A549 (cell line): Measurements from ENCODE around the gene ATP8A2. TPM values are rescaled to one million over a fixed set of nuclear protein-coding genes. Genes with fewer than 3 reads are reported as not detected.

Source experiments
- ATAC-seq, 2 experiments: fragments of 200-7000 bp in 1 of 2; fragments of >200 bp in 1 of 2; cut with Nextera tagmentation in 1 of 2; cut with Tn5 transposase in 1 of 2; 3 replicates each; pipeline versions ENCODE4 v1.8.0 to v1.9.1; 2018 to 2020; ENCODE audit warnings: mild to moderate bottlenecking in 1 of 2, moderate library complexity in 1 of 2
- CTCF ChIA-PET: fragments of 300-600 bp; sonication (Branson Sonifier 250); formaldehyde crosslinking; extraction: SDS; loops from one replicate; lab custom pipeline; 2021; ENCODE audit warnings: antibody characterized with exemption, inconsistent platforms; lab: Yijun Ruan, JAX
- POLR2A ChIA-PET: fragments of 350-600 bp; formaldehyde crosslinking; extraction: SDS; loops from one replicate; lab custom pipeline; 2021; ENCODE audit warnings: antibody characterized with exemption, inconsistent platforms; lab: Yijun Ruan, JAX
- DNase-seq, 2 experiments: peaks; one replicate each; pipeline versions ENCODE4 v3.0.0 to v3.0.0-alpha.2; 2011 to 2016; ENCODE audit warnings: low read depth in 1 of 2, low spot score in 1 of 2
- FAIRE-seq: peaks from 2 replicates; lab custom pipeline; 2011; peaks lifted over from hg19 to GRCh38; lab: Jason Lieb, UNC
- H3K27ac ChIP-seq, 2 experiments: fragments of >200 bp; sonication (Bioruptor Twin); formaldehyde crosslinking; 3 replicates each; pipeline ENCODE4 v1.5.1; 2016 to 2017
- H3K4me1 ChIP-seq: fragments of >200 bp; sonication (Bioruptor Twin); formaldehyde crosslinking; 3 replicates; pipeline ENCODE4 v1.6.1; 2016
- H3K4me2 ChIP-seq: fragments of >200 bp; sonication (Bioruptor Twin); formaldehyde crosslinking; 3 replicates; pipeline ENCODE4 v1.6.1; 2016
- H3K4me3 ChIP-seq: fragments of >200 bp; sonication (Bioruptor Twin); formaldehyde crosslinking; 3 replicates; pipeline ENCODE4 v1.5.1; 2016
- H3K9me3 ChIP-seq: fragments of >200 bp; sonication (Bioruptor Twin); formaldehyde crosslinking; 3 replicates; pipeline ENCODE4 v1.6.1; 2016
- ATOH8 ChIP-seq: fragments of 250-450 bp; sonication (Bioruptor Pico); IDR thresholded peaks from 2 replicates; pipeline ENCODE4 v1.5.0; 2020; ENCODE audit warnings: low read depth, mild to moderate bottlenecking, moderate library complexity
- ELK1 ChIP-seq: fragments of 150-350 bp; IDR thresholded peaks from 2 replicates; pipeline ENCODE4 v1.6.1; 2014; ENCODE audit warnings: low read depth, mild to moderate bottlenecking, low read length
- EP300 ChIP-seq, 2 experiments: fragments of >200 bp; sonication (Bioruptor Twin); formaldehyde crosslinking; IDR thresholded peaks; 2 replicates in 1 of 2; 3 replicates in 1 of 2; pipeline ENCODE4 v1.6.1; 2016 to 2017
- FOSL2 ChIP-seq, 2 experiments: fragments of 450-650 bp in 1 of 2; fragments of >200 bp in 1 of 2; sonication (Bioruptor Twin) in 1 of 2; formaldehyde crosslinking; IDR thresholded peaks; 2 replicates each; pipeline versions ENCODE4 v1.5.0 to v1.6.1; 2016 to 2020; ENCODE audit warnings: mild to moderate bottlenecking in 1 of 2, moderate library complexity in 1 of 2
- GATA3 ChIP-seq: IDR thresholded peaks from 2 replicates; pipeline ENCODE4 v1.6.1; 2012; ENCODE audit warnings: borderline replicate concordance
- HOXB13 ChIP-seq: fragments of 250-450 bp; sonication (Bioruptor Pico); IDR thresholded peaks from 2 replicates; pipeline ENCODE4 v1.5.0; 2020; ENCODE audit warnings: low read depth, mild to moderate bottlenecking, moderate library complexity
- HOXB5 ChIP-seq: fragments of 250-450 bp; sonication (Bioruptor Pico); IDR thresholded peaks from 2 replicates; pipeline ENCODE4 v1.5.0; 2020; ENCODE audit warnings: mild to moderate bottlenecking, moderate library complexity
- JUNB ChIP-seq: fragments of >200 bp; sonication (Bioruptor Twin); formaldehyde crosslinking; IDR thresholded peaks from 2 replicates; pipeline ENCODE4 v1.6.1; 2016
- MAFK ChIP-seq: fragments of 450-650 bp; IDR thresholded peaks from 2 replicates; pipeline ENCODE4 v1.6.1; 2014; ENCODE audit not compliant: partially characterized antibody
- POLR2A ChIP-seq: IDR thresholded peaks from 2 replicates; pipeline ENCODE4 v1.6.1; 2012; ENCODE audit warnings: mild to moderate bottlenecking, low read length
- POLR2AphosphoS2 ChIP-seq: conservative IDR thresholded peaks from 2 replicates; pipeline ENCODE4 v1.6.1; 2012; ENCODE audit warnings: low read length, improper control_type of control experiment, inconsistent platforms
- REST ChIP-seq: fragments of 200-600 bp; sonication (generic); IDR thresholded peaks from 2 replicates; pipeline ENCODE4 v1.6.1; 2016; ENCODE audit warnings: antibody characterized with exemption, mild to moderate bottlenecking, moderate library complexity
- RFX5 ChIP-seq: fragments of 450-650 bp; IDR thresholded peaks from 2 replicates; pipeline ENCODE4 v1.7.1; 2014; ENCODE audit warnings: antibody characterized with exemption, mild to moderate bottlenecking, moderate library complexity
- RNF2 ChIP-seq: fragments of 200-600 bp; sonication (generic); IDR thresholded peaks from 2 replicates; pipeline ENCODE4 v1.6.1; 2016; ENCODE audit warnings: low read depth, mild to moderate bottlenecking, antibody characterized with exemption, moderate library complexity, borderline replicate concordance
- ZNF302 ChIP-seq: fragments of 250-450 bp; sonication (Bioruptor Pico); IDR thresholded peaks from 2 replicates; pipeline ENCODE4 v1.9.0; 2021; ENCODE audit warnings: inconsistent platforms, mild to moderate bottlenecking, moderate library complexity
- WGBS: methylation state at CpG from one replicate; pipeline ENCODE4 v1.1.6; 2017; ENCODE audit errors: missing lambda C conversion rate; 5-methylcytosine and 5-hydroxymethylcytosine counted together
- polyA plus RNA-seq, 4 experiments: library from polyadenylated mRNA; depleted of rRNA in 3 of 4; stranded (reverse); fragments of >200 nt; fragmentation: RNase III in 1 of 4; extraction: RNeasy Plus Mini Kit Qiagen cat#74134 plus additional on column Dnase treatment in 1 of 4; gene quantifications; 2 replicates in 3 of 4; 3 replicates in 1 of 4; pipeline ENCODE4 v1.2.3, GENCODE V29; 2011 to 2017
- TF ChIP-seq, protein P1 (sequence below): fragments of >200 bp; sonication (Bioruptor Twin); formaldehyde crosslinking; IDR thresholded peaks from 3 replicates; pipeline ENCODE4 v1.6.1; 2016
- TF ChIP-seq, protein P2 (sequence below): fragments of 450-650 bp; IDR thresholded peaks from 2 replicates; pipeline ENCODE4 v1.6.1; 2014; ENCODE audit warnings: antibody characterized with exemption

The ATP8A2 gene
- polyA plus RNA-seq, 2 of the 4 experiments (the other 2 are of a cell fraction), result 0.03 TPM; not detected in 1

DNA sequence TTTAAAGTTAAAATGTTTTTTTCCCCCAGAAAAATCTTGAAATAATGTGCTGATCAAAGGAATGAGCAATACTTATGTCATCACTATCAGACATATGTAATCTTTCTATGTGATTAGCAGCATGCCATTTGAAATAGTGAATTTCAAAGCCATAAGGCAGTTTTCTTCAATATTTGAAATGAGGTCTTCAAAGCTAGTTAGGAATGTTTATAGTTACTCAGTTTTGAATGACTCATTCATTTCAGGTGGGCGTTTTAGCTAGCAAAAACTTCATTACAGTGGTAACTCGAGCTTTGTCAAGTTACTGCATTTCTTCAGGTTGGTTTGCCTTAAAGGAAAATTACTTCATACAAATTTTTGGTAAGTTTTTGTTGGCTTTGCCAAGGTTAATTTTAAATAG is 102.1 kb downstream of the ATP8A2 start:
- no peak overlapping the region for H3K4me2 ChIP-seq
- H3K4me1 ChIP-seq, result no peaks in the 10 kb centered on the region
- TF ChIP-seq, protein P1, sequence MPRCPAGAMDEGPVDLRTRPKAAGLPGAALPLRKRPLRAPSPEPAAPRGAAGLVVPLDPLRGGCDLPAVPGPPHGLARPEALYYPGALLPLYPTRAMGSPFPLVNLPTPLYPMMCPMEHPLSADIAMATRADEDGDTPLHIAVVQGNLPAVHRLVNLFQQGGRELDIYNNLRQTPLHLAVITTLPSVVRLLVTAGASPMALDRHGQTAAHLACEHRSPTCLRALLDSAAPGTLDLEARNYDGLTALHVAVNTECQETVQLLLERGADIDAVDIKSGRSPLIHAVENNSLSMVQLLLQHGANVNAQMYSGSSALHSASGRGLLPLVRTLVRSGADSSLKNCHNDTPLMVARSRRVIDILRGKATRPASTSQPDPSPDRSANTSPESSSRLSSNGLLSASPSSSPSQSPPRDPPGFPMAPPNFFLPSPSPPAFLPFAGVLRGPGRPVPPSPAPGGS, result no peak
- no peak for TF ChIP-seq GATA3
- no peak for TF ChIP-seq HOXB13 (CRISPR knock-in tag)
- TF ChIP-seq FOSL2 (IDR thresholded peaks at IDR 0.05), result no peak
- no peak for TF ChIP-seq FOSL2 (CRISPR knock-in tag; IDR thresholded peaks at IDR 0.05)
- TF ChIP-seq POLR2AphosphoS2, result no peak
- TF ChIP-seq ATOH8 (CRISPR knock-in tag), result no peak
- no peak for TF ChIP-seq EP300 (IDR thresholded peaks at IDR 0.05)
- no peak for TF ChIP-seq ELK1
- no peak for TF ChIP-seq ZNF302 (CRISPR knock-in tag)
- TF ChIP-seq REST, result no peak
- no peak for TF ChIP-seq RNF2
- ATAC-seq (no peak), FAIRE-seq (no peak), DNase-seq (no peak)
- H3K9me3 ChIP-seq, result no peaks in the 10 kb centered on the region
- ChIA-PET CTCF (no interaction called here), POLR2A (no interaction called here)
- no peak overlapping the region for H3K27ac ChIP-seq
- no peak overlapping the region for H3K4me3 ChIP-seq
- WGBS, result 3% methylated on average over 2 of the region's 2 CpGs

- TF ChIP-seq MAFK (peak; percentile 46), POLR2AphosphoS2 (no peak)
- CTCF ChIA-PET, result no interaction called here
- peak in 1 of 2 experiments; percentile 9 for DNase-seq
- POLR2A ChIA-PET, result no interaction called here
- Histone ChIP-seq H3K27ac (no peak overlapping the region), H3K4me1 (no peaks in the 10 kb centered on the region), H3K9me3 (no peaks in the 10 kb centered on the region), H3K4me2 (no peak overlapping the region), H3K4me3 (no peak overlapping the region)
- no peak for FAIRE-seq
- 0% methylated on average over 1 of the region's 1 CpG for WGBS
- ATAC-seq, result peak in 1 of 2 experiments; percentile 54; a peak in 2 of 6 replicates
Observed at GRCh38 chr13:25478186-25478585, 106.4 kb downstream of the ATP8A2 start.

DNA sequence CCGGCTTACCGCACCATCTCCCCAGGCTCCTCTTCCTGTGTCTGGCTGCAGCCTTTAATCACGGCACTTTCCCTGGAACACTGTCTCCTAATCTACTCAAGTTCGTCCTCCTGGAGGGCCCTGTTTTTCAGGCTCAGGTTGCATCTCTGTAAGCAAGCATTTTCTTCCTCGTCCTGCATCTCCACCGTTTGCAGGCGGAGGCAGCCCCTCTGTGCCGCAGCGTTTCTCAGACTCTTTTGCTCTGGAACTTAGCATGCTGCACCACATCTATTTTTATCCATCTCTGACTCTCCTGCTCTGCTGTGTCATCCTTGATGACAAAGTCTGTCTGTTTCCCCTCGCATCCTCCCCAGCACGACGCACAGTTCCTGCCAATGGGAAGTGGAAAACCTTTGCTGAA is 117.5 kb downstream of the ATP8A2 start:
- H3K9me3 ChIP-seq, result no peaks in the 10 kb centered on the region
- WGBS, result 31% methylated on average over 12 of the region's 12 CpGs
- no peak for TF ChIP-seq ELK1
- TF ChIP-seq JUNB, result no peak
- no peak for TF ChIP-seq POLR2A
- no peak for TF ChIP-seq POLR2AphosphoS2
- TF ChIP-seq HOXB5 (CRISPR knock-in tag), result no peak
- no peak for TF ChIP-seq RFX5
- TF ChIP-seq, protein P2, sequence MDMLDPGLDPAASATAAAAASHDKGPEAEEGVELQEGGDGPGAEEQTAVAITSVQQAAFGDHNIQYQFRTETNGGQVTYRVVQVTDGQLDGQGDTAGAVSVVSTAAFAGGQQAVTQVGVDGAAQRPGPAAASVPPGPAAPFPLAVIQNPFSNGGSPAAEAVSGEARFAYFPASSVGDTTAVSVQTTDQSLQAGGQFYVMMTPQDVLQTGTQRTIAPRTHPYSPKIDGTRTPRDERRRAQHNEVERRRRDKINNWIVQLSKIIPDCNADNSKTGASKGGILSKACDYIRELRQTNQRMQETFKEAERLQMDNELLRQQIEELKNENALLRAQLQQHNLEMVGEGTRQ, result no peak
- FAIRE-seq (no peak), DNase-seq (no peak), ATAC-seq (no peak)
- H3K4me1 ChIP-seq, result no peaks in the 10 kb centered on the region
- H3K27ac ChIP-seq, result no peak overlapping the region
- H3K4me3 ChIP-seq, result no peak overlapping the region
- H3K4me2 ChIP-seq, result no peak overlapping the region
- ChIA-PET POLR2A (no interaction called here), CTCF (no interaction called here)
